AG09309 (cell line): ENCODE results near the gene ALDH16A1.
"Not testable (repeated sequence)": the region's sequence is repeated elsewhere in the genome, so short reads cannot be mapped to it uniquely, and the experiment has no call there.

Experiments used
- DNase-seq: peaks from one replicate; pipeline ENCODE4 v3.0.0-alpha.2; 2010; ENCODE audit warnings: low read depth
- H3K4me3 ChIP-seq: 2 replicates; pipeline ENCODE4 v1.5.1; 2011; ENCODE audit warnings: mild to moderate bottlenecking, low read depth, low read length, moderate library complexity; ENCODE audit not compliant: control insufficient read depth
- TF ChIP-seq, protein P1 (sequence below): IDR thresholded peaks from 2 replicates; pipeline ENCODE4 v1.5.1; 2011; ENCODE audit warnings: mild to moderate bottlenecking, low read depth, low read length, inconsistent platforms; ENCODE audit not compliant: insufficient read depth, control insufficient read depth; ENCODE audit errors: missing control alignments

The ALDH16A1 gene

DNA sequence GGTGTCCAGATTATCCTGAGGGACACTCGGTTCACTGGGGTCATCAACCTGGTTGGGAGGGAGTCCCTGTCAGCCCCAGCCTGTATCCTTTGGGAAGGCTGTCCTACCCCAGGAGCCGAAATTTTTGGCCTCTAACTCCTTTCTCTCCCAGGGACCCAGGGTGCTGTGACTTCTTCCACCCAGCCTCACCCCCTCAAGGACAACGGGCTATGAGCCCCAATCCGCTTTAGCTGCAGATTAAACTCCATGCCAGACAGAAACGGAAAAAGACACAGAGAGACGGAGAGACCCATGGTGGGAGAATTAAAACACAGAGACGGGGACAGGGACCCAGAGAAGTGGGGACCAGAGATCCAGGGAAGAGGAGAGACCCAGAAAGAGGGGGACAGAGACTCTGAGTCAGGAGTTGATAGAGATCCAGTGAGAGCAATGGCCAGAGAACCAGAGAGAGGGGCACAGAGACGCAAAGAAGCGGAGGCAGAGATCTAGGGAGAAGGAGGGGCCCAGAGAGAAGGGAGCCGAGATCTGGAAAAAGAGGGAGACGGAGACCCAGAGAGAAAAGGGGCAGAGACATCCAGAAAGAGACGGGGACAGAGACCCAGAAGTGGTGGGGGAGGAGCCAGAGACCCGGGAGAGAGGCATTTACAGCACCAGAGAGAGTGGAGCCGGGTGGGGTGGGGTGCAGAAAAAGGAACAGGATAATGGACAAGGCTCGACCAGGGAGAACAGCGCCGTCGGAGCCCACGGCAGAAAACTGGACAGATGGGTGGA is 12.4 kb upstream of the ALDH16A1 start:
- H3K4me3 ChIP-seq: no peak overlapping the region
- DNase-seq: no peak
- TF ChIP-seq, protein P1, sequence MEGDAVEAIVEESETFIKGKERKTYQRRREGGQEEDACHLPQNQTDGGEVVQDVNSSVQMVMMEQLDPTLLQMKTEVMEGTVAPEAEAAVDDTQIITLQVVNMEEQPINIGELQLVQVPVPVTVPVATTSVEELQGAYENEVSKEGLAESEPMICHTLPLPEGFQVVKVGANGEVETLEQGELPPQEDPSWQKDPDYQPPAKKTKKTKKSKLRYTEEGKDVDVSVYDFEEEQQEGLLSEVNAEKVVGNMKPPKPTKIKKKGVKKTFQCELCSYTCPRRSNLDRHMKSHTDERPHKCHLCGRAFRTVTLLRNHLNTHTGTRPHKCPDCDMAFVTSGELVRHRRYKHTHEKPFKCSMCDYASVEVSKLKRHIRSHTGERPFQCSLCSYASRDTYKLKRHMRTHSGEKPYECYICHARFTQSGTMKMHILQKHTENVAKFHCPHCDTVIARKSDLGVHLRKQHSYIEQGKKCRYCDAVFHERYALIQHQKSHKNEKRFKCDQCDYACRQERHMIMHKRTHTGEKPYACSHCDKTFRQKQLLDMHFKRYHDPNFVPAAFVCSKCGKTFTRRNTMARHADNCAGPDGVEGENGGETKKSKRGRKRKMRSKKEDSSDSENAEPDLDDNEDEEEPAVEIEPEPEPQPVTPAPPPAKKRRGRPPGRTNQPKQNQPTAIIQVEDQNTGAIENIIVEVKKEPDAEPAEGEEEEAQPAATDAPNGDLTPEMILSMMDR: no peak

DNA sequence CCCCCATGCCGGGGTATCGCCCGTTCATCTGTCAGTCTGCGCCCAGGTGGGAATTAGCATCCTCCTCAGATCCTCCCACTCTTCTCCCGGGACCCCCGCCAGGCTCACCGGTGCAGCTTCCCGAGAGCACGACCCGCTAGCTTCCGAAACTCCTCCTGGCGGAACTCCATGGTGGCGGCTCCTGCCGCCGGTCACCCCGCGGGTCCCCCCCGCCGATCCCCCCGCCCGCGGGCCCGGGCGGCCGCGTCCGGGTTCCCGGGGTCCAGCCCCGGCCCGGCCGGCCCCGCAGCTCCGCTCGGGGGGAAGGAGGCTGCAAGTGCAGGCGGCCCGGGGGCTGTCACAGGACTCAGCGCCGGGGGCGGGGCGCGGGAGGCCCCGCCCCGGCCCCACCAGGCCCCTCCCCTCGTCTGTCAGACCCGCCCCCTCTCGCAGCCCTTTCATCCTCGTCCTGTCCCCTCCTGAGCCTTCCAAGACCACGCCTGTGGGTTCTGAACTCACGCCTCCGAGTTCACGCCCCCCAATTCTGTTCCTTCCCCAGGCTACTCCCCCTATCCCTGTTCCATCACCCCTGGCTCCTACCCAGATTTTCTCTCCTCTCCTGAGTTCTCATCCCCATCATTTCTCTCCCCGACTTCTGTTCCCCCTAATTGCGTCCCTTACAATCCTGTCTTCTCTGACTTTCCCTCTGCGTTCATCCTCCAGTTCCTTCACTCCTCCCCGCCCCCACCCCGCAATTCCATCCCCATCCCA is 11.6 kb upstream of the ALDH16A1 start, which contains the start of gene SLC17A7:
Gene SLC17A7 (minus strand): TSS at position 318 of the 750 bp plus-strand sequence. CDS start 148 bp downstream, at position 170.
- TF ChIP-seq, protein P1: no peak
- DNase-seq: no peak
- no peak within 1 kb of the TSS for H3K4me3 ChIP-seq

DNA sequence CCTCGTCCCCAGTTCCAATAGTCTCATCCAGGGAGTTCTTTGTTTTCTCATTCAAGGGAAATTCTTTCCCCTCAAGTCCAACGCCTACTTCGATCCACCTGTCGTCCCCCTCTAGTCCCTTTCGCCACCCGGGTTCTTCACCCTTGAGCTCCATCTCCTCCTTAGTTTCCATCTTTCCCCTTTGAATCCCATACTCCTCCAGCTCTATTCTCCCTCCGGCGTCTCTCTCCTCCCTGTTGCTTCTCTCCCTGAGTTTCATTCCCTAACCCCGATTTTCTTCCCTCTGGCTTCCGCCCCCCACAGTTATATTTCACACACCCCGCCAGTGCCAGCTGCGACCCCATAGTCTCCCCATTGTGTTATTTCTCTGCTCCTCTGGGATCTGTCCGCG is 11.1 kb upstream of the ALDH16A1 start:
- no peak for DNase-seq
- H3K4me3 ChIP-seq: no peak overlapping the region
- TF ChIP-seq, protein P1: no peak

DNA sequence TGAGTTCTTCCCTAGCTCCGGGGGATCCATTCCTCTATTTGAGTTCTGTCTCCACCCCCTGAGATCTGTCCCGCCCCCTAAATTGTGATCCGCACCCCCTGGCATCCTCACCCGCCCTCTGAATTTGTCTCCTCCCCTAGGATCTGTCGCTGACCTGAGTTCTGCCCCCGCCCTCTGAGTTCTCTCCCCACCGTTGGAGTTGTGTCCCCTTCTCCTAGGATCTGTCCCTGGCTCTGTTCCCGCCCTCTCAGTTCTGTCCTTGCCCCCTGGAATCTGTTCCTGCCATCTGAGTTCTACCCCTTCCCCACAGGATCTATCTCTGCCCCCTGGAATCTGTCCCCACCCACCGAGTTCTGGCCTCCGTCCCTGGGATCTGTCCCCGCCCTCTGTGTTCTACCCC is 10.7 kb upstream of the ALDH16A1 start:
- H3K4me3 ChIP-seq: peak overlapping the region; percentile 46
- TF ChIP-seq, protein P1: no peak
- DNase-seq: no peak

DNA sequence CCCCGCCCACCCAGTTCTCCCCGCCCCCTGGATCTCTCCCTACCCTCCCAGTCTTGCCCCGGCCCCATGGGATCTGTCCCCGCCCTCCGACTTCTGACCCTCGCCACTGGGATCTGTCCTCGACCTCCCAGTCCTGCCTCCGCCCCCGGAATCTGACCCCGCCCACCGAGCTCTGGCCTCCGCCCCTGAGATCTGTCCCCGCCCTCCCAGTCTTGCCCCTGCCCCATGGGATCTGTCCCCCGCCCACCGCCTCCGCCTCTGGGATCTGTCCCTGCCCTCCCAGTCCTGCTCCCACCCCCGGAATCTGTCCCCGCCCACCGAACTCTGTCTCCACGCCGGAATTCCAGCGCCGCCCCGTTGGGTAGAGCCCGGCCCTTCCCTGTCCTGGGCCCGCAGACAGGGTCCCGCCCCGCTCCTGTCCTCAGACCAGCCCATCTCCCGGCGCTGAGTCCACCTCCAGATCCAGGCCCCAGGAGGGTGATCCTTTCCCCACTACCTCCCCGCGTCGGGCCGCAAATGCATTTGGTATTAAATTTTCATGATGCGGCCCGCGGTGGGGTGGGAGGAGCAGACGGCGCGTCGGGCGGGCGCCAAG is 10.2 kb upstream of the ALDH16A1 start:
- DNase-seq: no peak
- H3K4me3 ChIP-seq: peak overlapping the region; percentile 46
- TF ChIP-seq, protein P1: no peak

DNA sequence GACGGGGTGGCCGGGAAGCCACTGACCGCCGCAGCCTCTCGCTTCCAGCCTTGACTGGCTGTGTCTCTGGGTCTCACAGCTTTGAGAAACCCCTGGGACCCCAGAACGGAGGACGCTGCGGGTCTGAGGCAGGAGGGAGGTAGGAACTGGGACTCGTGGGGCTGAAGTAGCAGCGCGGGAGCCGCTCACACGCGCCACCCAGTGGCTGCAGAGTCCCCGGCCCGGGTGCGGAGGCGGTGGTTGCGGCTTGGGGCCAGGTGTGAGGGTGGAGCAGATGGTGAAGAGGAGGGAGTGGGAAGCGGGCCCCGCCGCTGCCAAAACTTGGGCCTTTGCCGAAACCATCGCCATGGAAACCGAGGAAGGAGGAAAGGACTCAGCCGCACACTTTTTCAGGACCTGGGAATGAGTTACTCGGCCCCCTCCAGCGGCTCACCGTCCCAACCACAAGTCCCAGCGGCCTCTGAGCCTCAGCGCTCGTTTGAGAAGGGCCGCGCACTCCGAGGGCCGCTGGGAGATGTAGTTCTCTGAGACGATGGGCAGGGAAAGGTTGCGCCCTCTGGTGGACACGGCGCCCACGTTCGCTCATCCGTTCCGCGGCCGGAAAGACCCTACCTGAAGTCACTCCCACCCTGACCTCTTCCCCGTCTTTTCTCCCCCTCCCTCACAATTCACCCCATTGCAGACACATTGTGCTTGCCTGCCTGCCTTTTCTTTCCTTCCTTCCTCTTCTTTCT is 9.5 kb upstream of the ALDH16A1 start:
- DNase-seq: peak; percentile 71
- TF ChIP-seq, protein P1: peak; percentile 92
- peak overlapping the region; percentile 46 for H3K4me3 ChIP-seq

DNA sequence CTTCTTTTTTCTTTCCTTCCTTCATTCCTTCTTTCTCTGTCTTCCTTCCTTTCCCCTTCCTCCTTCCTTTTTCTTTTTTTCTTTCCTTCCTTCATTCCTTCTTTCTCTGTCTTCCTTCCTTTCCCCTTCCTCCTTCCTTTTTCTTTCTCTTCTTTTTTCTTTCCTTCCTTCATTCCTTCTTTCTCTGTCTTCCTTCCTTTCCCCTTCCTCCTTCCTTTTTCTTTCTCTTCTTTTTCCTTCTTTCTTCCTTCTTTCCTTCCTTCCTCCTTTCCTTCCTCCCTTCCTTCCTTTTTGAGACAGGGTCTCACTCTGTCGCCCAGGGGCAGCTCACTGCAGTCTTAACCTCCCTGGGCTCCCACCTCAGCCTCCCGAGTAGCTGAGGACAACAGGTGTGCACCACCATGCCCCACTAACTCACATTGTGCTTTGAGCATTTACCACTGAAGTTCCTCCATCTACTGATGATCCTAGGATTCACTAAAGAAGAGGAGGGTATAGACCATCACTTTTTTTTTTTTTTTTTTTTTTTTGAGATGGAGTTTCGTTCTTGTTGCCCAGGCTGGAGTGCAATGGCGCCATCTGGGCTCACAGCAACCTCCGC is 8.8 kb upstream of the ALDH16A1 start:
- DNase-seq, H3K4me3 ChIP-seq: not testable (repeated sequence)
